GM18870 (cell line): ENCODE measurements around the gene FZD1.

Experiments
- ATAC-seq: cut with Tn5 transposase; IDR thresholded peaks from one replicate; pipeline ENCODE4 v1.9.1; 2021; ENCODE audit warnings: moderate library complexity; ENCODE audit not compliant: unreplicated experiment

The FZD1 gene

GRCh38 chr7:91264046-91264923 is at the start of gene FZD1:
Gene FZD1 (plus strand): TSS chr7:91264433. CDS start chr7:91264881, 448 bp downstream.
- peak; percentile 91 for ATAC-seq

GRCh38 chr7:91226411-91226810 is 37.8 kb upstream of the FZD1 start:
- no peak for ATAC-seq

- ATAC-seq, result no peak
Observed at GRCh38 chr7:91228327-91228726, 35.9 kb upstream of the FZD1 start.

GRCh38 chr7:91228927-91229558 is 35.2 kb upstream of the FZD1 start:
- no peak for ATAC-seq

GRCh38 chr7:91230100-91230499 is 34.1 kb upstream of the FZD1 start:
- no peak for ATAC-seq

GRCh38 chr7:91230503-91230902 is 33.7 kb upstream of the FZD1 start:
- no peak for ATAC-seq

GRCh38 chr7:91233212-91233611 is 31.0 kb upstream of the FZD1 start:
- ATAC-seq, result no peak

GRCh38 chr7:91235211-91235832 is 28.9 kb upstream of the FZD1 start:
- ATAC-seq, result no peak

GRCh38 chr7:91239171-91239604 is 25.0 kb upstream of the FZD1 start:
- no peak for ATAC-seq

GRCh38 chr7:91239772-91240171 is 24.5 kb upstream of the FZD1 start:
- no peak for ATAC-seq

GRCh38 chr7:91240376-91240941 is 23.8 kb upstream of the FZD1 start:
- ATAC-seq, result no peak

- no peak for ATAC-seq
Observed at GRCh38 chr7:91242097-91242844, 22.0 kb upstream of the FZD1 start.

- no peak for ATAC-seq
Observed at GRCh38 chr7:91243591-91244301, 20.5 kb upstream of the FZD1 start.

GRCh38 chr7:91247500-91247899 is 16.7 kb upstream of the FZD1 start:
- ATAC-seq, result no peak

GRCh38 chr7:91248996-91249395 is 15.2 kb upstream of the FZD1 start:
- no peak for ATAC-seq

GRCh38 chr7:91249506-91250233 is 14.6 kb upstream of the FZD1 start:
- no peak for ATAC-seq

- ATAC-seq, result no peak
Observed at GRCh38 chr7:91250706-91251105, 13.5 kb upstream of the FZD1 start.

- ATAC-seq, result no peak
Observed at GRCh38 chr7:91251877-91252276, 12.4 kb upstream of the FZD1 start.

GRCh38 chr7:91263384-91264045 is 718 bp upstream of the FZD1 start:
- ATAC-seq, result no peak
